Body of pancreas (tissue), 4 donors: ENCODE data around the gene PPP1R12A. TPM values are rescaled to one million over a fixed set of nuclear protein-coding genes. Genes with fewer than 3 reads are reported as not detected.
"Not testable (repeated sequence)": the region's sequence is repeated elsewhere in the genome, so short reads cannot be mapped to it uniquely, and the experiment has no call there.

Experiments
- ATAC-seq: fragments of 150-250 bp; one replicate; pipeline ENCODE4 v1.9.1; 2016
- DNase-seq, 4 donors: peaks; one replicate each; pipeline ENCODE4 v3.0.0-alpha.2; 2019
- H3K27ac ChIP-seq, 4 donors: fragments of 200-600 bp; sonication (generic); 1 replicate in 3 of 4; 2 replicates in 1 of 4; pipeline versions ENCODE4 v1.5.1 to v1.6.1; 2016 to 2019; ENCODE audit warnings: mild to moderate bottlenecking in 1 of 4, mixed read lengths in 1 of 4, moderate library complexity in 1 of 4
- H3K27me3 ChIP-seq, 2 donors: fragments of 200-600 bp; sonication (generic); one replicate each; pipeline ENCODE4 v1.6.0; 2016; ENCODE audit warnings: mild to moderate bottlenecking in 1 of 2
- H3K36me3 ChIP-seq, 2 donors: fragments of 200-600 bp; sonication (generic); replicated peaks in 1 of 2; 2 replicates each; pipeline ENCODE4 v1.5.1; 2016; ENCODE audit warnings: low read depth in 2 of 2; ENCODE audit not compliant: insufficient read depth in 1 of 2
- H3K4me1 ChIP-seq: fragments of 200-600 bp; sonication (generic); one replicate; pipeline ENCODE4 v1.6.0; 2016
- H3K4me3 ChIP-seq, 2 donors: fragments of 200-600 bp; sonication (generic); 1 replicate in 1 of 2; 2 replicates in 1 of 2; pipeline ENCODE4 v1.5.1; 2016 to 2019
- H3K9me3 ChIP-seq, 3 donors: fragments of 200-600 bp; sonication (generic); 1 replicate in 2 of 3; 2 replicates in 1 of 3; pipeline ENCODE4 v1.5.1; 2016
- POLR2A ChIP-seq, 3 donors: fragments of 450-650 bp; IDR thresholded peaks; one replicate each; pipeline ENCODE4 v1.6.1; 2016; ENCODE audit warnings: antibody characterized with exemption in 3 of 3, mild to moderate bottlenecking in 2 of 3
- WGBS, 2 donors: methylation state at CpG; one replicate each; pipeline ENCODE4 v1.1.5; 2017; 5-methylcytosine and 5-hydroxymethylcytosine counted together
- intact Hi-C: fragments of 100-400 bp; cut with DNase I; formaldehyde crosslinking; loops from one replicate; pipeline ENCODE4 v1.15.1; 2023
- total RNA-seq, 2 donors: library from RNA; depleted of rRNA; stranded (reverse); fragments of >200 nt; gene quantifications; one replicate each; pipeline ENCODE4 v1.1.0, GENCODE V29; 2016
- TF ChIP-seq, protein P1 (sequence below), 7 experiments: fragments of 450-650 bp in 4 of 7; fragments of 200-600 bp in 3 of 7; sonication (generic) in 3 of 7; IDR thresholded peaks; one replicate each; pipeline ENCODE4 v1.5.1; 2016 to 2019; ENCODE audit warnings: antibody characterized with exemption in 7 of 7

Gene PPP1R12A
- total RNA-seq, 2 donors from 2014 or later = 45.4 to 65.6 TPM

DNA sequence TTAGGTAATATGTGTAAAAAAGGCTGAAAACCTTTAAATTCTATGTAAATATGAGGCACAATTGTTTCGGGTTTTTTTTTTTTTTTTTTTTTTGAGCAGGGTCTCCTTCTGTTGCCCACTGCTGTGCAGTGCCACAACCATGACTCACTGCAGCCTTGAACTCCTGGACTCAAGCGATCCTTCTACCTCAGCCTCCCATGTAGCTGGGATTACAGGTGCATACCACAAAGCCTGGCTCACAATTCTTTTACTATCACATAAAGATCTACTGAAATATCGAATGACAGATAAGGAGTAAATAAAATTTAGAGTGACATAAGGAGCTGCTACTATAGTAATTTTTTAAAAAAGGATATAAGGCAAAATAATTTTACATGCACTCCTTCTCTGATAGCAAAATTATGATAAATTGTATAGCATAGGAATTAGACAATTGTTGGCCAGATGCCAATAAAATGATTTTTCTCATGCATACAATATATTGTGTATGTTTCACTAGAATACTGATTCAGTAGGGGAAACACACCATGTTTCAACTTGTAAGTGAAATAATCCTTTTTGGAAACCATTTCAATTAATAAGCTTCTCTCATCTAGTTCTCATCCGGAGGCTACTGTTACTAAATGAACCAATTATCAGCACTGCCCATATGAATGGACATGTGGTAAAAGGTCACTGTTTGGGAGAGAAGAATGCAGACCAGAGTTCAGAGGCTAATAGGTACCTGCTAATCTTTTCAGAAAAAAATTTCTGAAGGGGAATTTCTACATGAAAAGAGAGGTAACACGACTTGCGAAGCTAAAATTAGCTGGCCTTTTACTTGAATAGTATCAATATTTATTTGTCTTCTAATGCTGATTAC, 108.4 kb downstream of the PPP1R12A start:
- Histone ChIP-seq H3K27ac (no peak overlapping the region), H3K27me3 (no peaks in the 10 kb centered on the region), H3K4me1 (no peaks in the 10 kb centered on the region), H3K36me3 (peaks cover 2 to 3% of the 10 kb centered on the region in 2 donors), H3K4me3 (no peak overlapping the region), H3K9me3 (no peaks in the 10 kb centered on the region)
- intact Hi-C loops = no loop called here
- TF ChIP-seq POLR2A (IDR thresholded peaks at IDR 0.05) = no peak
- TF ChIP-seq, protein P1, sequence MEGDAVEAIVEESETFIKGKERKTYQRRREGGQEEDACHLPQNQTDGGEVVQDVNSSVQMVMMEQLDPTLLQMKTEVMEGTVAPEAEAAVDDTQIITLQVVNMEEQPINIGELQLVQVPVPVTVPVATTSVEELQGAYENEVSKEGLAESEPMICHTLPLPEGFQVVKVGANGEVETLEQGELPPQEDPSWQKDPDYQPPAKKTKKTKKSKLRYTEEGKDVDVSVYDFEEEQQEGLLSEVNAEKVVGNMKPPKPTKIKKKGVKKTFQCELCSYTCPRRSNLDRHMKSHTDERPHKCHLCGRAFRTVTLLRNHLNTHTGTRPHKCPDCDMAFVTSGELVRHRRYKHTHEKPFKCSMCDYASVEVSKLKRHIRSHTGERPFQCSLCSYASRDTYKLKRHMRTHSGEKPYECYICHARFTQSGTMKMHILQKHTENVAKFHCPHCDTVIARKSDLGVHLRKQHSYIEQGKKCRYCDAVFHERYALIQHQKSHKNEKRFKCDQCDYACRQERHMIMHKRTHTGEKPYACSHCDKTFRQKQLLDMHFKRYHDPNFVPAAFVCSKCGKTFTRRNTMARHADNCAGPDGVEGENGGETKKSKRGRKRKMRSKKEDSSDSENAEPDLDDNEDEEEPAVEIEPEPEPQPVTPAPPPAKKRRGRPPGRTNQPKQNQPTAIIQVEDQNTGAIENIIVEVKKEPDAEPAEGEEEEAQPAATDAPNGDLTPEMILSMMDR (IDR thresholded peaks at IDR 0.05) = no peak
- no peak for ATAC-seq
- 84 to 85% methylated on average over 6 of the region's 6 CpGs for WGBS, 2 donors
- no peak for DNase-seq

DNA sequence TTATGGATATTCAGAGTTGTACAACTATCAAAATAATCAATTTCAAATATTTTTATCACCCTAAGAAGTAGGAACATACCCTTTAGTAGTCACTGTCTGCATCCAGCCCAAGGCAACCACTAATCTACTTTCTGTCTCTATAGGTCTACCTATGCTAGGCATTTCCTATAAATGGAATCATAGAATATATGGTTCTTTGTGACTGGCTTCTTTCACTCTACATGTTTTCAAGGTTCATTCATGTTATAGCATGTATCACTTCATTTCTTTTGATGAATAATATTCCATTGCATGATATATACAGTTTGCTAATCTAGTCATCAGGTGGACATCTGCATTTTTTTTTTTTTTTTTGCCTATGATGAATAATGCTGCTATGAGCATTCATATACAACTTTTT, 112.4 kb downstream of the PPP1R12A start:
- intact Hi-C loops = no loop called here
- H3K4me1 ChIP-seq = no peaks in the 10 kb centered on the region
- no peaks in the 10 kb centered on the region for H3K27me3 ChIP-seq
- no peak overlapping the region for H3K27ac ChIP-seq
- TF ChIP-seq, protein P1 (IDR thresholded peaks at IDR 0.05) = no peak
- TF ChIP-seq POLR2A (IDR thresholded peaks at IDR 0.05) = no peak
- no peak overlapping the region for H3K4me3 ChIP-seq
- ATAC-seq (no peak), DNase-seq (no peak)
- no peaks in the 10 kb centered on the region for H3K9me3 ChIP-seq
- peaks cover 2 to 7% of the 10 kb centered on the region in 2 donors for H3K36me3 ChIP-seq

DNA sequence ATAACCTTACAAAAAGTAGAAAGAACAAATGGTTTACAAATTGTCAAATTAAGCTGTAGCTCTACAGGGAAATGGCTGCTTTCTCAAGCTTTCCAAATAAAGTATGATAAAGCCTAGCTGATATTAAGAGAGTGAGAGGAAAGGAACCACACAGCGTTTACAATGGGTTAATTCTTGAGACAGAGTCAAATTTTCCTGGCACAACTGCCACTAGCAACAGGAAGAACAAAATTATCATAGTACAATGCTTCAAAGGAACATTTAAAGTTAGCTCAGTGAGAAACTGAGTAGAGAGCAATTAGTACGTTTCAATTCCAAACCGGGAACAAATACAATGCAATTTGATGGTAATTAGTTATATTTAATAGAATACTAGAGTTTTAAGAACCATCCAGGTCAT, 116.0 kb downstream of the PPP1R12A start:
- no peaks in the 10 kb centered on the region for H3K9me3 ChIP-seq
- TF ChIP-seq POLR2A (IDR thresholded peaks at IDR 0.05) = no peak
- TF ChIP-seq, protein P1 (IDR thresholded peaks at IDR 0.05) = no peak
- peaks cover 5 to 7% of the 10 kb centered on the region in 2 donors for H3K36me3 ChIP-seq
- H3K4me1 ChIP-seq = no peaks in the 10 kb centered on the region
- H3K27me3 ChIP-seq = no peaks in the 10 kb centered on the region
- intact Hi-C loops = no loop called here
- H3K27ac ChIP-seq = no peak overlapping the region
- no peak for DNase-seq
- no peak overlapping the region for H3K4me3 ChIP-seq
- ATAC-seq = no peak
- WGBS, 2 donors = 30 to 31% methylated on average over 3 of the region's 3 CpGs

DNA sequence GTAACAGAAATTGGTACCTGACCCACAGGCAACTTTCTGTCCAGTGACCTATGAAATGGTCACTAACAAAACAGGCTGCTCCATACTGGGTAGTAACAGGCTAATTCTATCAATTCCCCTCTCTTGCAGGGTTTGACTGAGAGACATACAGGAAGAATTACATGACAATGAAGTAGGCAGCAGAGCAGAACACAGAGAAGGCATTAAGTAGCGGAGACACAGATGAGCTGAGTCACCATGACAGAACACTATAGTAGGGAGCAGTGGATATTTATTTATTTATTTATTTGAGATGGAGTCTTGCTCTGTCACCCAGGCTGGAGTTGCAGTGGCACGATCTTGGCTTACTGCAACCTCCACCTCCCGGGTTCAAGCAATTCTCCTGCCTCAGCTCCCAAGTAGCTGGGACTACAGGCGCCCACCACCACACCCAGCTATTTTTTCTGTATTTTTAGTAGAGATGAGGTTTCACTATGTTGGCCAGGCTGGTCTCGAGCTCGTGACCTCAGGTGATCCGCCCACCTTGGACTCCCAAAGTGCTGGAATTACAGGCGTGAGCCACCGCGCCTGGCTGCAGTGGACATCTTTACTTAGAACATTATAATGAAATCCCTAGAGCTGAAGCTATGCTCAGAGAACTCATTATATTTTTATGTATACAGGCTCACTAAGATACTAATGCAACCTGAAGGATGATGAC, 150.4 kb downstream of the PPP1R12A start:
- H3K4me3 ChIP-seq, H3K9me3 ChIP-seq, DNase-seq, intact Hi-C loops, H3K27ac ChIP-seq, ATAC-seq, H3K4me1 ChIP-seq, H3K27me3 ChIP-seq: not testable (repeated sequence)
- WGBS, 2 donors = 98 to 99% methylated on average over 10 of the region's 10 CpGs
- H3K36me3 ChIP-seq = peaks cover 0 to 10% of the 10 kb centered on the region in 2 donors

DNA sequence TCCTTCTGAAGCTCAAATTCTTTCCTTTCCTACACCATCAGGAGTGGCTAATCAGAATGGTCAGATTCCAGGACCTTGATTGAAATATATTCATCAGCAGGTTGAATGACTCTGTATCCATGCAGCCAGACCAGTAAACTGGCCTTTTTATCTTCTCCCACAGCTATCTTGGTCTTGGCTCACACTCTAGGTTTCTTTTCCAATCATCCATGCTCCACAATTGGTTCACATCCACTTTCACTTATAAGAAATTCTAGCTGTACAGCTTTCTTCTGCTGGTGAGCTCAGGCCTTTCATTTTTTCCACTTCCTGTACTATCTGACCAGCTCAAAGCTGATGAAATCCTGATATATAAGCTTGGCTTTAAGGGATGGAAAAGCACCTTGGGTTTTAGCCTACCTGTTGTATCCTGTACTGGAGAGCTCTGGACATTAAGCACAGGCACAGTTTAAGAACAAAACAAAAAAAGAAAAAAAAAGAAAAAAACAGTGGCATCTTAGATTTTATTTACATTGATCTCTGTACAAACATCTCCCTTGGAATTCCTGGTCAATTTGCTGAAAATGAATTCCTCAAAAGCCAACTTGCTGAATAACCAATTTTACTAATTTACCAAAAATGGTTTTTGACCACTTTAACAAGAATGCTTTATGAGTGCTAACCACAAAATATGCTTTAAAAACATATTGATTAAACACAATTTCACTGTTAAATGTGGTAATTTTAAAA, 152.6 kb downstream of the PPP1R12A start:
- H3K9me3 ChIP-seq = no peaks in the 10 kb centered on the region
- no peak overlapping the region for H3K4me3 ChIP-seq
- no peak for ATAC-seq
- peaks cover 0 to 7% of the 10 kb centered on the region in 2 donors for H3K36me3 ChIP-seq
- no peaks in the 10 kb centered on the region for H3K27me3 ChIP-seq
- no peaks in the 10 kb centered on the region for H3K4me1 ChIP-seq
- H3K27ac ChIP-seq = no peak overlapping the region
- DNase-seq = no peak
- intact Hi-C loops = no loop called here
- no peak for TF ChIP-seq POLR2A (IDR thresholded peaks at IDR 0.05)
